Trophoblast cell (in vitro differentiated cells and primary cell): ENCODE data around the gene RIC8A.

Source experiments
- DNase-seq, 2 donors: peaks; one replicate each; pipeline ENCODE4 v3.0.0-alpha.2; 2016
- H2AFZ ChIP-seq: 2 replicates; pipeline ENCODE4 v1.6.1; 2013; ENCODE audit warnings: low read length, moderate library complexity, mild to moderate bottlenecking; ENCODE audit not compliant: insufficient read depth, poor library complexity
- H2AK5ac ChIP-seq: 2 replicates; pipeline ENCODE4 v1.6.1; 2013; ENCODE audit warnings: mild to moderate bottlenecking, low read length
- H2BK120ac ChIP-seq: 2 replicates; pipeline ENCODE4 v1.6.1; 2013; ENCODE audit warnings: low read length, mild to moderate bottlenecking, moderate library complexity; ENCODE audit not compliant: insufficient read depth, poor library complexity
- H2BK12ac ChIP-seq: 2 replicates; pipeline ENCODE4 v1.6.1; 2013; ENCODE audit warnings: mild to moderate bottlenecking, low read length, moderate library complexity
- H2BK5ac ChIP-seq: 2 replicates; pipeline ENCODE4 v1.6.1; 2013; ENCODE audit warnings: low read length, low read depth, moderate library complexity, mild to moderate bottlenecking; ENCODE audit not compliant: poor library complexity
- H3K14ac ChIP-seq: 2 replicates; pipeline ENCODE4 v1.6.1; 2013; ENCODE audit warnings: mild to moderate bottlenecking, low read length
- H3K18ac ChIP-seq: 2 replicates; pipeline ENCODE4 v1.6.1; 2013; ENCODE audit warnings: mild to moderate bottlenecking, low read length
- H3K23ac ChIP-seq: 2 replicates; pipeline ENCODE4 v1.6.1; 2013; ENCODE audit warnings: low read length
- H3K27ac ChIP-seq: 2 replicates; pipeline ENCODE4 v1.5.1; 2013; ENCODE audit warnings: low read depth, mild to moderate bottlenecking, inconsistent platforms, low read length, moderate library complexity
- H3K27me3 ChIP-seq: 2 replicates; pipeline ENCODE4 v1.6.1; 2013; ENCODE audit warnings: inconsistent platforms, mild to moderate bottlenecking, low read length, moderate library complexity; ENCODE audit not compliant: insufficient read depth
- H3K36me3 ChIP-seq, 2 experiments: 1 replicate in 1 of 2; 2 replicates in 1 of 2; pipeline ENCODE4 v1.6.1; 2013; ENCODE audit warnings: low read length in 2 of 2, mild to moderate bottlenecking in 2 of 2, moderate library complexity in 1 of 2; ENCODE audit not compliant: insufficient read depth in 2 of 2, control insufficient read depth in 1 of 2
- H3K4ac ChIP-seq: 2 replicates; pipeline ENCODE4 v1.6.1; 2013; ENCODE audit warnings: low read depth, mild to moderate bottlenecking, low read length, moderate library complexity
- H3K4me1 ChIP-seq, 2 experiments: 1 replicate in 1 of 2; 2 replicates in 1 of 2; pipeline ENCODE4 v1.6.1; 2013; ENCODE audit warnings: low read length in 2 of 2, mild to moderate bottlenecking in 2 of 2, moderate library complexity in 1 of 2; ENCODE audit not compliant: insufficient read depth in 2 of 2, control insufficient read depth in 1 of 2
- H3K4me2 ChIP-seq: 2 replicates; pipeline ENCODE4 v1.6.1; 2013; ENCODE audit warnings: inconsistent platforms, mild to moderate bottlenecking, low read length, moderate library complexity
- H3K4me3 ChIP-seq: 2 replicates; pipeline ENCODE4 v1.5.1; 2013; ENCODE audit warnings: mild to moderate bottlenecking, low read depth, low read length, inconsistent platforms
- H3K79me1 ChIP-seq: one replicate; pipeline ENCODE4 v1.6.1; 2013; ENCODE audit warnings: low read length
- H3K79me2 ChIP-seq: 2 replicates; pipeline ENCODE4 v1.6.1; 2013; ENCODE audit warnings: low read length, mild to moderate bottlenecking; ENCODE audit not compliant: control insufficient read depth, insufficient read depth, poor library complexity
- H3K9ac ChIP-seq: 2 replicates; pipeline ENCODE4 v1.6.1; 2013; ENCODE audit warnings: mild to moderate bottlenecking, low read length
- H3K9me3 ChIP-seq: 2 replicates; pipeline ENCODE4 v1.6.1; 2013; ENCODE audit warnings: low read depth, mild to moderate bottlenecking, control low read depth, inconsistent platforms, low read length; ENCODE audit not compliant: insufficient read depth
- H4K12ac ChIP-seq: 2 replicates; pipeline ENCODE4 v1.6.1; 2013; ENCODE audit warnings: low read depth, mild to moderate bottlenecking, low read length, moderate library complexity
- H4K8ac ChIP-seq: 2 replicates; pipeline ENCODE4 v1.6.1; 2013; ENCODE audit warnings: low read depth, mild to moderate bottlenecking, low read length, moderate library complexity
- H4K91ac ChIP-seq: one replicate; pipeline ENCODE4 v1.6.1; 2013; ENCODE audit warnings: low read depth, mild to moderate bottlenecking, low read length, moderate library complexity
- WGBS: extraction: QIAGEN DNeasy Blood & Tissue Kit; methylation state at CpG from one replicate; pipeline ENCODE4 v1.1.7; 2013; ENCODE audit warnings: missing lambda C conversion rate; ENCODE audit not compliant: insufficient read length, insufficient coverage; ENCODE audit errors: extremely low coverage; 5-methylcytosine and 5-hydroxymethylcytosine counted together

The RIC8A gene

GRCh38 chr11:214083-214482 lies 6.6 kb downstream of the RIC8A start:
- Histone ChIP-seq H3K9me3 (no peaks in the 10 kb centered on the region), H4K8ac (no peak overlapping the region), H2BK120ac (no peak overlapping the region), H3K14ac (no peak overlapping the region), H3K18ac (no peak overlapping the region), H2AK5ac (no peak overlapping the region), H3K36me3 (peaks cover 70 to 76% of the 10 kb centered on the region in 2 experiments), H4K12ac (no peak overlapping the region), H2BK12ac (no peak overlapping the region), H3K4me2 (no peak overlapping the region), H3K27ac (no peak overlapping the region), H3K79me1 (peaks cover 6% of the 10 kb centered on the region), H4K91ac (no peak overlapping the region), H3K79me2 (peaks cover 13% of the 10 kb centered on the region), H3K9ac (peak overlapping the region; percentile 18), H3K4ac (no peak overlapping the region), H3K4me1 (peaks cover 15 to 23% of the 10 kb centered on the region in 2 experiments), H3K23ac (no peak overlapping the region), H3K27me3 (no peaks in the 10 kb centered on the region), H2BK5ac (no peak overlapping the region), H2AFZ (no peak overlapping the region), H3K4me3 (no peak overlapping the region)
- DNase-seq, result no peak
- WGBS, result no CpG with 5 or more reads among the region's 7 CpGs

- no CpG with 5 or more reads among the region's 4 CpGs for WGBS
Measured at GRCh38 chr11:215581-216037, 8.1 kb downstream of the RIC8A start.

GRCh38 chr11:216081-216974 lies 8.8 kb downstream of the RIC8A start:
- no peak overlapping the region for H2AK5ac ChIP-seq
- H2AFZ ChIP-seq, result no peak overlapping the region
- H3K79me1 ChIP-seq, result no peaks in the 10 kb centered on the region
- no peak overlapping the region for H3K4me2 ChIP-seq
- peaks cover 49 to 56% of the 10 kb centered on the region in 2 experiments for H3K36me3 ChIP-seq
- no peak overlapping the region for H4K8ac ChIP-seq
- no peak overlapping the region for H4K91ac ChIP-seq
- no peak overlapping the region for H3K27ac ChIP-seq
- H3K9ac ChIP-seq, result no peak overlapping the region
- H3K14ac ChIP-seq, result no peak overlapping the region
- H3K27me3 ChIP-seq, result no peaks in the 10 kb centered on the region
- H2BK12ac ChIP-seq, result no peak overlapping the region
- H3K18ac ChIP-seq, result no peak overlapping the region
- H3K79me2 ChIP-seq, result no peaks in the 10 kb centered on the region
- no peak overlapping the region for H3K4ac ChIP-seq
- H4K12ac ChIP-seq, result no peak overlapping the region
- DNase-seq, result no peak
- peaks cover 3 to 5% of the 10 kb centered on the region in 2 experiments for H3K4me1 ChIP-seq
- WGBS, result no CpG with 5 or more reads among the region's 11 CpGs
- H3K9me3 ChIP-seq, result no peaks in the 10 kb centered on the region
- H2BK5ac ChIP-seq, result no peak overlapping the region
- no peak overlapping the region for H2BK120ac ChIP-seq
- no peak overlapping the region for H3K4me3 ChIP-seq
- no peak overlapping the region for H3K23ac ChIP-seq

More at GRCh38 chr11:215581-216037, 8.1 kb downstream of the RIC8A start:
- Histone ChIP-seq H3K4me2 (no peak overlapping the region), H2AFZ (no peak overlapping the region), H3K27me3 (no peaks in the 10 kb centered on the region), H2AK5ac (no peak overlapping the region), H3K27ac (no peak overlapping the region), H3K79me2 (peaks cover under 1% of the 10 kb centered on the region), H3K18ac (no peak overlapping the region), H3K9ac (no peak overlapping the region), H2BK5ac (no peak overlapping the region), H3K36me3 (peaks cover 56 to 63% of the 10 kb centered on the region in 2 experiments), H3K79me1 (no peaks in the 10 kb centered on the region), H4K8ac (no peak overlapping the region), H2BK120ac (no peak overlapping the region), H3K14ac (no peak overlapping the region), H4K91ac (no peak overlapping the region), H3K9me3 (no peaks in the 10 kb centered on the region), H2BK12ac (no peak overlapping the region), H3K23ac (no peak overlapping the region), H4K12ac (no peak overlapping the region), H3K4me1 (peaks cover 3 to 10% of the 10 kb centered on the region in 2 experiments), H3K4me3 (no peak overlapping the region), H3K4ac (no peak overlapping the region)
- DNase-seq, result peak; percentile 56 to 63

GRCh38 chr11:217704-218103 lies 10.2 kb downstream of the RIC8A start:
- Histone ChIP-seq H3K9ac (no peak overlapping the region), H3K36me3 (peaks cover 39 to 53% of the 10 kb centered on the region in 2 experiments), H3K27ac (no peak overlapping the region), H2AFZ (no peak overlapping the region), H3K4ac (no peak overlapping the region), H2AK5ac (no peak overlapping the region), H2BK120ac (no peak overlapping the region), H4K8ac (no peak overlapping the region), H3K4me3 (no peak overlapping the region), H3K9me3 (no peaks in the 10 kb centered on the region), H3K79me1 (no peaks in the 10 kb centered on the region), H3K27me3 (no peaks in the 10 kb centered on the region), H3K18ac (no peak overlapping the region), H3K4me1 (peaks cover 1 to 4% of the 10 kb centered on the region in 2 experiments), H4K91ac (no peak overlapping the region), H2BK5ac (no peak overlapping the region), H3K23ac (no peak overlapping the region), H4K12ac (no peak overlapping the region), H2BK12ac (no peak overlapping the region), H3K79me2 (no peaks in the 10 kb centered on the region), H3K4me2 (no peak overlapping the region), H3K14ac (no peak overlapping the region)
- no peak for DNase-seq
- WGBS, result no CpG with 5 or more reads among the region's 3 CpGs
